BJ (cell line): ENCODE results near the gene PAXX. TPM values are rescaled to one million over a fixed set of nuclear protein-coding genes. Genes with fewer than 3 reads are reported as not detected.

Experiments used
- CTCF ChIA-PET: fragments of 350-600 bp; formaldehyde crosslinking; extraction: SDS; loops from one replicate; lab custom pipeline; 2021; ENCODE audit warnings: antibody characterized with exemption, inconsistent platforms; lab: Yijun Ruan, JAX
- POLR2A ChIA-PET: fragments of 300-600 bp; sonication (Branson Sonifier 250); formaldehyde crosslinking; extraction: SDS; loops from one replicate; lab custom pipeline; 2021; ENCODE audit warnings: antibody characterized with exemption; lab: Charles Lee
- DNase-seq: peaks from one replicate; pipeline ENCODE4 v3.0.0-alpha.2; 2011; ENCODE audit warnings: low read depth
- H3K27me3 ChIP-seq: 2 replicates; pipeline ENCODE4 v1.6.0; 2011; ENCODE audit warnings: low read length; ENCODE audit not compliant: control insufficient read depth, insufficient read depth
- H3K36me3 ChIP-seq: 2 replicates; pipeline ENCODE4 v1.5.1; 2011; ENCODE audit warnings: low read length; ENCODE audit not compliant: control insufficient read depth, insufficient read depth
- H3K4me3 ChIP-seq: 2 replicates; pipeline ENCODE4 v1.5.1; 2011; ENCODE audit warnings: low read depth, mild to moderate bottlenecking, control low read depth, low read length
- polyA plus RNA-seq: library from polyadenylated mRNA; depleted of rRNA; stranded (reverse); fragments of >200 nt; gene quantifications from 2 replicates; pipeline ENCODE4 v1.2.3, GENCODE V29; 2011
- TF ChIP-seq, protein P1 (sequence below): IDR thresholded peaks from 2 replicates; pipeline ENCODE4 v1.5.1; 2011; ENCODE audit warnings: low read depth, mild to moderate bottlenecking, control low read depth, inconsistent platforms, low read length, moderate library complexity; ENCODE audit not compliant: insufficient read depth

Gene PAXX
- polyA plus RNA-seq, 1 experiment = 11.8 TPM

- peaks cover 8% of the 10 kb centered on the region for H3K36me3 ChIP-seq
- CTCF ChIA-PET = interaction anchor here (0.6 to 8.2 kb wide), 35 partner anchors 10 to 547 kb away, joined by 3 to 118 read pairs (median 6); partner anchors contain the start of genes ABCA2, AJM1, C8G and CLIC3
- H3K27me3 ChIP-seq = no peaks in the 10 kb centered on the region
- POLR2A ChIA-PET = no interaction called here
- no peak for DNase-seq
- no peak overlapping the region for H3K4me3 ChIP-seq
- TF ChIP-seq, protein P1, sequence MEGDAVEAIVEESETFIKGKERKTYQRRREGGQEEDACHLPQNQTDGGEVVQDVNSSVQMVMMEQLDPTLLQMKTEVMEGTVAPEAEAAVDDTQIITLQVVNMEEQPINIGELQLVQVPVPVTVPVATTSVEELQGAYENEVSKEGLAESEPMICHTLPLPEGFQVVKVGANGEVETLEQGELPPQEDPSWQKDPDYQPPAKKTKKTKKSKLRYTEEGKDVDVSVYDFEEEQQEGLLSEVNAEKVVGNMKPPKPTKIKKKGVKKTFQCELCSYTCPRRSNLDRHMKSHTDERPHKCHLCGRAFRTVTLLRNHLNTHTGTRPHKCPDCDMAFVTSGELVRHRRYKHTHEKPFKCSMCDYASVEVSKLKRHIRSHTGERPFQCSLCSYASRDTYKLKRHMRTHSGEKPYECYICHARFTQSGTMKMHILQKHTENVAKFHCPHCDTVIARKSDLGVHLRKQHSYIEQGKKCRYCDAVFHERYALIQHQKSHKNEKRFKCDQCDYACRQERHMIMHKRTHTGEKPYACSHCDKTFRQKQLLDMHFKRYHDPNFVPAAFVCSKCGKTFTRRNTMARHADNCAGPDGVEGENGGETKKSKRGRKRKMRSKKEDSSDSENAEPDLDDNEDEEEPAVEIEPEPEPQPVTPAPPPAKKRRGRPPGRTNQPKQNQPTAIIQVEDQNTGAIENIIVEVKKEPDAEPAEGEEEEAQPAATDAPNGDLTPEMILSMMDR = no peak
These were observed 42.0 kb downstream of the PAXX start for GRCh38 chr9:137034039-137034708.

- CTCF ChIA-PET = interaction anchor here (0.6 to 8.2 kb wide), 52 partner anchors 9 to 547 kb away, joined by 3 to 118 read pairs (median 4); partner anchors contain the start of genes ABCA2, AJM1, C8G and CLIC3
- peaks cover 13% of the 10 kb centered on the region for H3K36me3 ChIP-seq
- no peaks in the 10 kb centered on the region for H3K27me3 ChIP-seq
- TF ChIP-seq, protein P1 = peak; percentile 95
- no peak overlapping the region for H3K4me3 ChIP-seq
- POLR2A ChIA-PET = no interaction called here
- no peak for DNase-seq
These were observed 42.7 kb downstream of the PAXX start for GRCh38 chr9:137034709-137035506.

DNA sequence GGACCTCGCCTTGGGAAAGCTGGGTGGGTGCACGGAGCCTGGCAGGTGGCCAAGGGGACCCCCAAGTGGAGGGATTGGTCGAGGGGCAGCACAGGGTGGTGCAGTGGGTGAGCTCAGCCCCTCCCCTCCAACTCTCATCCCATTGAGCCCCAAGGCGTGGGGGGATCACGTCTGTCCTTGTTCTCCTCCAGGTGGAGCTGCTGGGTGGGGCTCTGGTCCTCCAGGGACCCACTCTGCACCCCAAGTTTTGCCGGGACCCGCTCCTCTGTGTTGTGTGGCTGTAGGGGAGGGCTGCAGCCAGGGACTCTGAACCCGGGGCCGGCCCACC is 43.2 kb downstream of the PAXX start:
- ChIA-PET POLR2A (no interaction called here), CTCF (interaction anchor here (0.7 to 8.2 kb wide), 42 partner anchors 9 to 548 kb away, joined by 3 to 118 read pairs (median 6); partner anchors contain the start of genes ABCA2, AJM1, C8G and CLIC3)
- Histone ChIP-seq H3K27me3 (no peaks in the 10 kb centered on the region), H3K4me3 (no peak overlapping the region), H3K36me3 (peaks cover 16% of the 10 kb centered on the region)
- DNase-seq = no peak
- TF ChIP-seq, protein P1 = no peak

- Histone ChIP-seq H3K27me3 (no peaks in the 10 kb centered on the region), H3K36me3 (peaks cover 17% of the 10 kb centered on the region), H3K4me3 (no peak overlapping the region)
- ChIA-PET POLR2A (no interaction called here), CTCF (interaction anchor here (0.7 to 8.2 kb wide), 27 partner anchors 8 to 270 kb away, joined by 3 to 118 read pairs (median 6); partner anchors contain the start of genes ABCA2, AJM1, C8G and CLIC3)
- DNase-seq = no peak
- TF ChIP-seq, protein P1 = no peak
These were observed 43.7 kb downstream of the PAXX start for GRCh38 chr9:137035937-137036336.

DNA sequence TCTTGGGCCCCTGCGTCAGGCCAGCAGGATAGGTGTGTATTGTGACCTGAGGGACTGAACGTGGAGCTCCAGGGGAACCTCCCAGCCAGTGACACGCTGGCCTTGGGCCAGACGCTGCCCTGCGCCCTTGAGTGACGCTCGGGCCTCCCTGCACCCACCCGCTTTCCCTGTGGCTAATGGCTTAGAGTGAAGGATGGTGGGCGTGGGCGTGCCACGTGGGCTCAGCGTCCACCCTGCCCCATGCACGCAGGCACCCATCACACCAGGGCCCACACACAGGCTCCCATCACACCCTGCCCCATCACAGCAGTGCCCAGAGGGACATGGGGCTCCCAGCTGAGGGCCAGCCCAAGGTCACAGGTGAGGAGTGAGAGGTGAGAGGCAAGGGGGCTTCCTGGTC is 44.8 kb downstream of the PAXX start:
- no peak for DNase-seq
- ChIA-PET CTCF (interaction anchor here (0.6 to 8.2 kb wide), 7 partner anchors 9 to 252 kb away, joined by 3 to 118 read pairs (median 27); partner anchors contain the start of genes ABCA2, C8G, NPDC1 and RNF224), POLR2A (no interaction called here)
- Histone ChIP-seq H3K4me3 (no peak overlapping the region), H3K27me3 (no peaks in the 10 kb centered on the region), H3K36me3 (peaks cover 17% of the 10 kb centered on the region)
- TF ChIP-seq, protein P1 = no peak
